HepG2 (cell line): Measurements from ENCODE around the gene THUMPD2. TPM values are rescaled to one million over a fixed set of nuclear protein-coding genes. Genes with fewer than 3 reads are reported as not detected.

Experiments used
- ATAC-seq: fragments of 200-7000 bp; cut with Tn5 transposase; 3 replicates; pipeline ENCODE4 v1.9.1; 2020; ENCODE audit warnings: mild to moderate bottlenecking, moderate library complexity
- BruUV-seq: library from RNA; stranded (reverse); fragments of 400-500 nt; replicated peaks from 2 replicates; lab custom pipeline; 2021; lab: Mats Ljungman, UMichigan
- CTCF ChIA-PET: fragments of 300-600 bp; formaldehyde crosslinking; extraction: SDS; loops from one replicate; lab custom pipeline; 2021; ENCODE audit warnings: low total read pairs, inconsistent platforms, low intra/inter-chr PET ratio; lab: Yijun Ruan, JAX
- POLR2A ChIA-PET: fragments of 350-600 bp; sonication (Branson Sonifier 250); formaldehyde crosslinking; loops from one replicate; lab custom pipeline; 2020; ENCODE audit warnings: antibody characterized with exemption, inconsistent platforms; lab: Yijun Ruan, JAX
- DNase-seq: peaks from one replicate; pipeline ENCODE4 v3.0.0-alpha.2; 2015; ENCODE audit warnings: low spot score
- FAIRE-seq: peaks from 3 replicates; lab custom pipeline; 2011; peaks lifted over from hg19 to GRCh38; lab: Jason Lieb, UNC
- H2AFZ ChIP-seq: one replicate; pipeline ENCODE4 v1.6.1; 2011; ENCODE audit warnings: low read length, inconsistent platforms
- H3K27ac ChIP-seq: fragments of 300-600 bp; 3 replicates; pipeline ENCODE4 v1.8.0; 2011; ENCODE audit warnings: mixed run types, mild to moderate bottlenecking, mixed read lengths, low read length, inconsistent platforms; ENCODE audit not compliant: insufficient read depth; ENCODE audit errors: extremely low read length
- H3K27me3 ChIP-seq, 2 experiments: fragments of 200-600 bp in 1 of 2; 2 replicates in 1 of 2; 3 replicates in 1 of 2; pipeline versions ENCODE4 v1.6.0 to v1.8.0; 2011; ENCODE audit warnings: low read length in 2 of 2, mild to moderate bottlenecking in 2 of 2, moderate library complexity in 2 of 2, inconsistent platforms in 1 of 2; ENCODE audit not compliant: insufficient read depth in 2 of 2, control insufficient read depth in 1 of 2
- H3K36me3 ChIP-seq, 2 experiments: fragments of 200-600 bp in 1 of 2; replicated peaks in 1 of 2; 2 replicates in 1 of 2; 3 replicates in 1 of 2; pipeline versions ENCODE4 v1.5.1 to v1.8.0; 2011; ENCODE audit warnings: low read length in 2 of 2, inconsistent platforms in 1 of 2; ENCODE audit not compliant: insufficient read depth in 2 of 2, control insufficient read depth in 1 of 2
- H3K4me1 ChIP-seq: 2 replicates; pipeline ENCODE4 v1.5.1; 2012; ENCODE audit warnings: low read length, inconsistent platforms; ENCODE audit not compliant: insufficient read depth
- H3K4me2 ChIP-seq: 2 replicates; pipeline ENCODE4 v1.6.0; 2011; ENCODE audit warnings: low read depth, low read length, inconsistent platforms
- H3K4me3 ChIP-seq, 3 experiments: fragments of 200-600 bp in 1 of 3; sonication (generic), shearing (Covaris generic) in 1 of 3; replicated peaks in 1 of 3; 2 replicates each; pipeline ENCODE4 v1.5.1; 2011 to 2016; ENCODE audit warnings: low read length in 3 of 3, inconsistent platforms in 2 of 3, low read depth in 2 of 3, mild to moderate bottlenecking in 2 of 3, control low read depth in 1 of 3, mixed read lengths in 1 of 3; ENCODE audit not compliant: insufficient read depth in 1 of 3
- H3K79me2 ChIP-seq: one replicate; pipeline ENCODE4 v1.6.1; 2011; ENCODE audit warnings: low read length, inconsistent platforms; ENCODE audit not compliant: insufficient read depth
- H3K9ac ChIP-seq: 2 replicates; pipeline ENCODE4 v1.6.0; 2011; ENCODE audit warnings: mild to moderate bottlenecking, low read depth, low read length, inconsistent platforms; ENCODE audit not compliant: insufficient read depth
- H3K9me3 ChIP-seq: 2 replicates; pipeline ENCODE4 v1.5.1; 2012; ENCODE audit warnings: mild to moderate bottlenecking, low read length
- H4K20me1 ChIP-seq: 2 replicates; pipeline ENCODE4 v1.6.0; 2011; ENCODE audit warnings: inconsistent platforms, mild to moderate bottlenecking, low read length, moderate library complexity; ENCODE audit not compliant: insufficient read depth
- ERF ChIP-seq: IDR thresholded peaks from 2 replicates; pipeline ENCODE4 v1.6.1; 2018; ENCODE audit warnings: missing biosample characterization, missing genetic modification reagents
- HDAC2 ChIP-seq: sonication (generic); formaldehyde crosslinking; IDR thresholded peaks from 2 replicates; pipeline ENCODE4 v1.4.0; 2020; ENCODE audit warnings: missing genetic modification reagents
- PHB2 ChIP-seq: fragments of 450-650 bp; IDR thresholded peaks from 2 replicates; pipeline ENCODE4 v1.6.1; 2018; ENCODE audit not compliant: partially characterized antibody
- RNF2 ChIP-seq: fragments of 450-650 bp; conservative IDR thresholded peaks from 2 replicates; pipeline ENCODE4 v1.6.1; 2016; ENCODE audit warnings: low read depth
- SCMH1 ChIP-seq: sonication (generic); formaldehyde crosslinking; IDR thresholded peaks from 2 replicates; pipeline ENCODE4 v1.9.0; 2021; ENCODE audit warnings: missing genetic modification reagents, mild to moderate bottlenecking, borderline replicate concordance
- SRY ChIP-seq: sonication (generic); formaldehyde crosslinking; IDR thresholded peaks from 2 replicates; pipeline ENCODE4 v1.8.0; 2022; ENCODE audit warnings: mild to moderate bottlenecking, missing genetic modification reagents
- SYNCRIP ChIP-seq: fragments of 200-400 bp; formaldehyde crosslinking; IDR thresholded peaks from 2 replicates; pipeline ENCODE4 v1.6.1; 2018; ENCODE audit warnings: mild to moderate bottlenecking, low read depth, low read length; ENCODE audit not compliant: insufficient read depth
- TEAD2 ChIP-seq: sonication (generic); formaldehyde crosslinking; IDR thresholded peaks from 2 replicates; pipeline ENCODE4 v1.9.0; 2021; ENCODE audit warnings: missing genetic modification reagents
- YEATS2 ChIP-seq: sonication (generic); formaldehyde crosslinking; IDR thresholded peaks from 2 replicates; pipeline ENCODE4 v1.4.0; 2020; ENCODE audit warnings: missing genetic modification reagents, borderline replicate concordance
- ZNF326 ChIP-seq: sonication (generic); formaldehyde crosslinking; IDR thresholded peaks from 2 replicates; pipeline ENCODE4 v1.4.0; 2020; ENCODE audit warnings: missing genetic modification reagents, borderline replicate concordance
- ZNF383 ChIP-seq: sonication (generic); formaldehyde crosslinking; IDR thresholded peaks from 2 replicates; pipeline ENCODE4 v1.4.0; 2020; ENCODE audit warnings: missing genetic modification reagents, mild to moderate bottlenecking, borderline replicate concordance
- ZNF441 ChIP-seq: sonication (generic); formaldehyde crosslinking; IDR thresholded peaks from 2 replicates; pipeline ENCODE4 v1.7.0; 2021; ENCODE audit warnings: missing genetic modification reagents, borderline replicate concordance
- ZNF703 ChIP-seq: sonication (generic); formaldehyde crosslinking; IDR thresholded peaks from 2 replicates; pipeline ENCODE4 v1.5.1; 2020; ENCODE audit warnings: missing genetic modification reagents, mild to moderate bottlenecking, moderate library complexity, borderline replicate concordance
- ZNF773 ChIP-seq: sonication (generic); formaldehyde crosslinking; IDR thresholded peaks from 2 replicates; pipeline ENCODE4 v1.4.0; 2020; ENCODE audit warnings: missing genetic modification reagents, borderline replicate concordance
- WGBS: methylation state at CpG from one replicate; pipeline ENCODE4 v1.1.6; 2017; ENCODE audit warnings: low lambda C conversion rate; 5-methylcytosine and 5-hydroxymethylcytosine counted together
- in situ Hi-C: cut with HindIII; loops from 2 replicates; pipeline ENCODE4 v1.10.0; 2017; ENCODE audit warnings: low pct_unique_long_range_greater_than_20kb; ENCODE audit not compliant: extremely low pct_ligation_motif_present
- intact Hi-C: fragments of 100-400 bp; cut with micrococcal nuclease; formaldehyde crosslinking; loops from one replicate; pipeline ENCODE4 v1.10.0; 2022; ENCODE audit not compliant: unreplicated experiment
- polyA plus RNA-seq, 8 experiments: library from polyadenylated mRNA; depleted of rRNA in 3 of 8; stranded (reverse) in 7 of 8; unstranded in 1 of 8; fragments of >200 nt; fragmentation: Illumina TruSeq in 4 of 8; extraction: Trizol in 4 of 8; gene quantifications; 2 replicates each; pipeline versions ENCODE4 v1.2.1 to v1.2.3, GENCODE V29; 2011 to 2016; ENCODE audit warnings: low read depth in 4 of 8, missing spikeins in 1 of 8, mixed read lengths in 1 of 8; ENCODE audit not compliant: insufficient read depth in 1 of 8
- total RNA-seq, 5 experiments: library from RNA; depleted of rRNA; stranded (reverse); fragments of >200 nt; fragmentation: Illumina TruSeq; extraction: Trizol; gene quantifications; 2 replicates each; pipeline ENCODE4 v1.2.3, GENCODE V29; 2016; ENCODE audit warnings: low read depth in 1 of 5
- TF ChIP-seq, protein P1 (sequence below): sonication (generic); formaldehyde crosslinking; IDR thresholded peaks from one replicate; pipeline ENCODE4 v1.5.1; 2020; ENCODE audit warnings: mild to moderate bottlenecking, missing genetic modification reagents; ENCODE audit errors: not compliant biosample characterization
- TF ChIP-seq, protein P2 (sequence below): sonication (generic); formaldehyde crosslinking; IDR thresholded peaks from 2 replicates; pipeline ENCODE4 v1.5.1; 2020; ENCODE audit warnings: missing genetic modification reagents, mild to moderate bottlenecking, borderline replicate concordance

The THUMPD2 gene
- total and polyA plus RNA-seq, 2 of the 13 experiments (the other 11 are each of a cell fraction or from before 2014, with no cell fraction given) = 11.8 to 15.6 TPM

DNA sequence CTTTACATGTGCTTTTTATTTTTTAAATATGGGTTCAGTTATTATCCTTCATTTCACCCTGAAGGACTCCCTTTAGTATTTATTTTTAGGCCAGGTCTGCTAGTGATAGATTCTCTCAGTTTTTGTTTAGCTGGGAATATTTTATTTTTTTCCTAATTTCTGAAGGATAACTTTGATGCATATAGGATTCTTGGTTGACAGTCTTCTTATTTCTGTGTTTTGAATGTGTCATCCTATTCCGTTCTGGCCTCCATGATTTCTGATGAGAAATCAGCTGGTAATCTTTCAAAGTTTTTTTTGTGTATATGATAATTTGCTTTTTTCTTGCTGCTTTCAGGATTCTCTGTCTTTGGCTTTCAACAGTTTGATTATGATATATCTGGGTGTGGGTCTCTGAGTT lies 77.9 kb downstream of the THUMPD2 start:
- ATAC-seq (no peak), FAIRE-seq (no peak), DNase-seq (no peak)
- in situ Hi-C loops = no loop called here
- Histone ChIP-seq H3K27me3 (no peaks in the 10 kb centered on the region; a peak in 1 of 5 replicates), H3K9ac (no peak overlapping the region), H4K20me1 (no peaks in the 10 kb centered on the region), H3K27ac (no peak overlapping the region), H3K4me2 (no peak overlapping the region), H3K36me3 (no peaks in the 10 kb centered on the region), H3K9me3 (peaks cover 17% of the 10 kb centered on the region), H2AFZ (no peak overlapping the region), H3K79me2 (no peaks in the 10 kb centered on the region), H3K4me3 (no peak overlapping the region), H3K4me1 (peaks cover 29% of the 10 kb centered on the region)
- 23% methylated on average over 1 of the region's 1 CpG for WGBS
- intact Hi-C loops = no loop called here
- ChIA-PET POLR2A (no interaction called here), CTCF (no interaction called here)
- no TSS peak for BruUV-seq
- TF ChIP-seq, protein P1, sequence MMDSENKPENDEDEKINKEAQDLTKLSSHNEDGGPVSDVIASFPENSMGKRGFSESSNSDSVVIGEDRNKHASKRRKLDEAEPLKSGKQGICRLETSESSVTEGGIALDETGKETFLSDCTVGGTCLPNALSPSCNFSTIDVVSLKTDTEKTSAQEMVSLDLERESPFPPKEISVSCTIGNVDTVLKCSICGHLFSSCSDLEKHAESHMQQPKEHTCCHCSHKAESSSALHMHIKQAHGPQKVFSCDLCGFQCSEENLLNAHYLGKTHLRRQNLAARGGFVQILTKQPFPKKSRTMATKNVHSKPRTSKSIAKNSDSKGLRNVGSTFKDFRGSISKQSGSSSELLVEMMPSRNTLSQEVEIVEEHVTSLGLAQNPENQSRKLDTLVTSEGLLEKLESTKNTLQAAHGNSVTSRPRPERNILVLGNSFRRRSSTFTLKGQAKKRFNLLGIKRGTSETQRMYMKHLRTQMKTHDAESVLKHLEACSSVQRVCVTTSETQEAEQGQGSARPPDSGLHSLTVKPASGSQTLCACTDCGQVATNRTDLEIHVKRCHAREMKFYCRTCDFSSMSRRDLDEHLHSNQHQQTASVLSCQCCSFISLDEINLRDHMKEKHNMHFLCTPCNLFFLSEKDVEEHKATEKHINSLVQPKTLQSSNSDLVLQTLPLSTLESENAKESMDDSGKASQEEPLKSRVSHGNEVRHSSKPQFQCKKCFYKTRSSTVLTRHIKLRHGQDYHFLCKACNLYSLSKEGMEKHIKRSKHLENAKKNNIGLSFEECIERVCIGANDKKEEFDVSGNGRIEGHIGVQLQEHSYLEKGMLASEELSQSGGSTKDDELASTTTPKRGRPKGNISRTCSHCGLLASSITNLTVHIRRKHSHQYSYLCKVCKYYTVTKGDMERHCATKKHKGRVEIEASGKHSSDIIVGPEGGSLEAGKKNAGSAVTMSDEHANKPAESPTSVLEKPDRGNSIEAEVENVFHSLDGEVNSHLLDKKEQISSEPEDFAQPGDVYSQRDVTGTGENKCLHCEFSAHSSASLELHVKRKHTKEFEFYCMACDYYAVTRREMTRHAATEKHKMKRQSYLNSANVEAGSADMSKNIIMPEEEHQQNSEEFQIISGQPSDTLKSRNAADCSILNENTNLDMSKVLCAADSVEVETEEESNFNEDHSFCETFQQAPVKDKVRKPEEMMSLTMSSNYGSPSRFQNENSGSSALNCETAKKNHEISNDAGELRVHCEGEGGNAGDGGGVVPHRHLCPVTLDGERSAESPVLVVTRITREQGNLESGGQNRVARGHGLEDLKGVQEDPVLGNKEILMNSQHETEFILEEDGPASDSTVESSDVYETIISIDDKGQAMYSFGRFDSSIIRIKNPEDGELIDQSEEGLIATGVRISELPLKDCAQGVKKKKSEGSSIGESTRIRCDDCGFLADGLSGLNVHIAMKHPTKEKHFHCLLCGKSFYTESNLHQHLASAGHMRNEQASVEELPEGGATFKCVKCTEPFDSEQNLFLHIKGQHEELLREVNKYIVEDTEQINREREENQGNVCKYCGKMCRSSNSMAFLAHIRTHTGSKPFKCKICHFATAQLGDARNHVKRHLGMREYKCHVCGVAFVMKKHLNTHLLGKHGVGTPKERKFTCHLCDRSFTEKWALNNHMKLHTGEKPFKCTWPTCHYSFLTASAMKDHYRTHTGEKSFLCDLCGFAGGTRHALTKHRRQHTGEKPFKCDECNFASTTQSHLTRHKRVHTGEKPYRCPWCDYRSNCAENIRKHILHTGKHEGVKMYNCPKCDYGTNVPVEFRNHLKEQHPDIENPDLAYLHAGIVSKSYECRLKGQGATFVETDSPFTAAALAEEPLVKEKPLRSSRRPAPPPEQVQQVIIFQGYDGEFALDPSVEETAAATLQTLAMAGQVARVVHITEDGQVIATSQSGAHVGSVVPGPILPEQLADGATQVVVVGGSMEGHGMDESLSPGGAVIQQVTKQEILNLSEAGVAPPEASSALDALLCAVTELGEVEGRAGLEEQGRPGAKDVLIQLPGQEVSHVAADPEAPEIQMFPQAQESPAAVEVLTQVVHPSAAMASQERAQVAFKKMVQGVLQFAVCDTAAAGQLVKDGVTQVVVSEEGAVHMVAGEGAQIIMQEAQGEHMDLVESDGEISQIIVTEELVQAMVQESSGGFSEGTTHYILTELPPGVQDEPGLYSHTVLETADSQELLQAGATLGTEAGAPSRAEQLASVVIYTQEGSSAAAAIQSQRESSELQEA (CRISPR knock-in tag) = no peak
- TF ChIP-seq ZNF773 = no peak
- no peak for TF ChIP-seq PHB2
- TF ChIP-seq, protein P2, sequence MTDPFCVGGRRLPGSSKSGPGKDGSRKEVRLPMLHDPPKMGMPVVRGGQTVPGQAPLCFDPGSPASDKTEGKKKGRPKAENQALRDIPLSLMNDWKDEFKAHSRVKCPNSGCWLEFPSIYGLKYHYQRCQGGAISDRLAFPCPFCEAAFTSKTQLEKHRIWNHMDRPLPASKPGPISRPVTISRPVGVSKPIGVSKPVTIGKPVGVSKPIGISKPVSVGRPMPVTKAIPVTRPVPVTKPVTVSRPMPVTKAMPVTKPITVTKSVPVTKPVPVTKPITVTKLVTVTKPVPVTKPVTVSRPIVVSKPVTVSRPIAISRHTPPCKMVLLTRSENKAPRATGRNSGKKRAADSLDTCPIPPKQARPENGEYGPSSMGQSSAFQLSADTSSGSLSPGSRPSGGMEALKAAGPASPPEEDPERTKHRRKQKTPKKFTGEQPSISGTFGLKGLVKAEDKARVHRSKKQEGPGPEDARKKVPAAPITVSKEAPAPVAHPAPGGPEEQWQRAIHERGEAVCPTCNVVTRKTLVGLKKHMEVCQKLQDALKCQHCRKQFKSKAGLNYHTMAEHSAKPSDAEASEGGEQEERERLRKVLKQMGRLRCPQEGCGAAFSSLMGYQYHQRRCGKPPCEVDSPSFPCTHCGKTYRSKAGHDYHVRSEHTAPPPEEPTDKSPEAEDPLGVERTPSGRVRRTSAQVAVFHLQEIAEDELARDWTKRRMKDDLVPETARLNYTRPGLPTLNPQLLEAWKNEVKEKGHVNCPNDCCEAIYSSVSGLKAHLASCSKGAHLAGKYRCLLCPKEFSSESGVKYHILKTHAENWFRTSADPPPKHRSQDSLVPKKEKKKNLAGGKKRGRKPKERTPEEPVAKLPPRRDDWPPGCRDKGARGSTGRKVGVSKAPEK (CRISPR knock-in tag) = no peak
- TF ChIP-seq HDAC2 (CRISPR knock-in tag) = no peak
- TF ChIP-seq ZNF703 (CRISPR knock-in tag) = no peak
- no peak for TF ChIP-seq SYNCRIP
- no peak for TF ChIP-seq ZNF441 (CRISPR knock-in tag)
- TF ChIP-seq TEAD2 (CRISPR knock-in tag) = no peak
- TF ChIP-seq ERF (CRISPR knock-in tag) = no peak
- TF ChIP-seq ZNF383 (CRISPR knock-in tag) = no peak
- TF ChIP-seq SRY (CRISPR knock-in tag) = no peak
- TF ChIP-seq SCMH1 = no peak
- no peak for TF ChIP-seq ZNF326 (CRISPR knock-in tag)
- TF ChIP-seq YEATS2 (CRISPR knock-in tag) = no peak
- TF ChIP-seq RNF2 = no peak
